Naive B cell (primary cell): ENCODE data around the gene MSANTD3. TPM values are rescaled to one million over a fixed set of nuclear protein-coding genes. Genes with fewer than 3 reads are reported as not detected.

Experiments
- ATAC-seq, 2 donors: fragments of 150-1000 bp; cut with Tn5 transposase; 2 replicates each; pipeline ENCODE4 v1.10.0; 2021; ENCODE audit warnings: low read depth in 2 of 2, mild to moderate bottlenecking in 2 of 2, moderate library complexity in 2 of 2
- DNase-seq: peaks from one replicate; pipeline ENCODE4 v3.0.0; 2022
- H3K27ac Mint-ChIP-seq, 6 donors: one replicate each; pipeline ENCODE4 v1.8.0; 2020 to 2022; ENCODE audit warnings: mild to moderate bottlenecking in 6 of 6, mixed read lengths in 6 of 6, moderate library complexity in 5 of 6, inconsistent platforms in 2 of 6
- H3K27me3 Mint-ChIP-seq, 3 donors: one replicate each; pipeline ENCODE4 v1.8.0; 2021 to 2022; ENCODE audit warnings: mixed read lengths in 3 of 3, mild to moderate bottlenecking in 1 of 3
- H3K36me3 Mint-ChIP-seq, 2 donors: one replicate each; pipeline ENCODE4 v1.8.0; 2020 to 2022; ENCODE audit warnings: mixed read lengths in 2 of 2, inconsistent platforms in 1 of 2, mild to moderate bottlenecking in 1 of 2
- H3K4me1 Mint-ChIP-seq, 3 donors: one replicate each; pipeline ENCODE4 v1.8.0; 2020 to 2022; ENCODE audit warnings: mixed read lengths in 3 of 3, inconsistent platforms in 1 of 3, mild to moderate bottlenecking in 1 of 3, moderate library complexity in 1 of 3
- H3K4me3 Mint-ChIP-seq, 8 donors: one replicate each; pipeline ENCODE4 v1.8.0; 2020 to 2022; ENCODE audit warnings: mild to moderate bottlenecking in 8 of 8, mixed read lengths in 8 of 8, moderate library complexity in 8 of 8, inconsistent platforms in 2 of 8
- H3K9me3 Mint-ChIP-seq, 7 donors: one replicate each; pipeline ENCODE4 v1.8.0; 2020 to 2022; ENCODE audit warnings: mixed read lengths in 7 of 7, mild to moderate bottlenecking in 5 of 7, inconsistent platforms in 2 of 7, moderate library complexity in 1 of 7
- polyA plus RNA-seq, 6 donors: library from polyadenylated mRNA; unstranded; fragments of 300-500 nt; fragmentation: Illumina TruSeq; gene quantifications; one replicate each; pipeline ENCODE4 v1.2.3, GENCODE V29; 2021; ENCODE audit warnings: low read depth in 6 of 6

The MSANTD3 gene
- polyA plus RNA-seq, 6 donors from 2014 or later, result 2.3 to 5.5 (median 4.6) TPM

DNA sequence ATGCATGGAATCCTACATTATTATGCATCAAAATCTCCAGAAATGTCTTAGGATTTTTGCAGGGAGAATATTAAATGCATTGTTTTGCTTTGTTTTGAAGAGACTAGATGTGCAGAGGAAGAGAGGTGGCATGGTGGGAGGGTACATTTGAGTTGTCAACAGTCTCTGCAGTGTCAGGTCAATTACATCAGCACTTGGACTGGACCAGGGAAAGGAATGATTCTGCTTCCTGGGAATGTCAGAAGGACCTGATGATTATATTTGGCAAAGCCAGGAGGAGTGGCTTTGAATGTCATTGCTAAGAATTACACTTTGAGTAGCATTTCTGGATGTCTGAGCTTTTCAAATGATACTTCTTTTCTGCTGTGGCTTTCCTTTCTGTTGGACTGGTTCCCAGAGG lies 28.5 kb downstream of the MSANTD3 start:
- no peaks in the 10 kb centered on the region for H3K27me3 Mint-ChIP-seq
- ATAC-seq (no peak), DNase-seq (no peak)
- H3K4me3 Mint-ChIP-seq, result no peak overlapping the region
- no peaks in the 10 kb centered on the region for H3K4me1 Mint-ChIP-seq
- peaks cover 0 to 3% (median 0%) of the 10 kb centered on the region in 7 donors for H3K9me3 Mint-ChIP-seq
- H3K27ac Mint-ChIP-seq, result no peak overlapping the region
- H3K36me3 Mint-ChIP-seq, result peaks cover 7 to 8% of the 10 kb centered on the region in 2 donors

DNA sequence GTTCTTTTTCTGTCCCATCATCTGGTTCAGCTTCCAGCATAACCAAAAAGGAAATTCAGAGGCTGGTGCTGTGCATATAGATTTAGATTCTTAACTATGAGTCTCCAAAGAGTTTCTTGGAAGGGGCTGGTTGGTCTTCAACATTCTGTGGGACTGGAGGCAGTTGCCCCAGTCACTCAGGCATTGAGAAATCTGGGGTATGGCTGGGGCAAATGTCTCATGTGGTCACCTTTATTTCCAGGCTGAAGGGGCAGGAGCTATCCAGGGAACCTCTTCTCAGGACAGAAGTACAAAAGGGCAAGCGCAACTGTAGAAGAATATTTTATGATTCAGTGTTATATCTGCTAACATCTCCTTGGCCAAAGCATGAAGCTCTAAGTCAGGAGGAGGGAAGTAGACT lies 30.6 kb downstream of the MSANTD3 start:
- no peak for ATAC-seq
- Mint-ChIP-seq H3K9me3 (peaks cover 0 to 3% (median 0%) of the 10 kb centered on the region in 7 donors), H3K4me3 (no peak overlapping the region), H3K27me3 (no peaks in the 10 kb centered on the region), H3K36me3 (peaks cover 0 to 5% of the 10 kb centered on the region in 2 donors), H3K27ac (no peak overlapping the region), H3K4me1 (no peaks in the 10 kb centered on the region)
- DNase-seq, result no peak

DNA sequence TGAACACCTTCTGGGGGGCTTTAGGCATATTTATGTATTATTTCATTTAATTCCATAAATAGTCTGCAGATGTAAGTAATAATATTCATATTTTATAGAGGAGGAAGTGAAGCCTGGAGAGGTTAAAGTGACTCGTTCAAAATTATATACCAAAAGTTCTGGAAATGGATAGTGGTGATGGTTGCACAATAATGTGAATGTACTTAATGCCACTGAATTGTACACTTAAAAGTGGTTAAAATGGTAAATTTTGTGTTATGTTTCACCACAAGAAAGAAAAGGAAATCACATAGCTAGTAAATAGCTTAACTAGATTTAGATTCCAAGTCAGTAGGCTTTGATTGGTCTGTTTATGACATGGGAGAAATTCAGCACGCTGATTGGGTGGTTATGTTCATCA lies 33.0 kb downstream of the MSANTD3 start:
- Mint-ChIP-seq H3K27ac (no peak overlapping the region), H3K9me3 (no peaks in the 10 kb centered on the region), H3K27me3 (peaks cover 0 to 11% (median under 1%) of the 10 kb centered on the region in 3 donors), H3K4me3 (no peak overlapping the region), H3K36me3 (no peaks in the 10 kb centered on the region), H3K4me1 (no peaks in the 10 kb centered on the region)
- ATAC-seq (no peak), DNase-seq (no peak)

DNA sequence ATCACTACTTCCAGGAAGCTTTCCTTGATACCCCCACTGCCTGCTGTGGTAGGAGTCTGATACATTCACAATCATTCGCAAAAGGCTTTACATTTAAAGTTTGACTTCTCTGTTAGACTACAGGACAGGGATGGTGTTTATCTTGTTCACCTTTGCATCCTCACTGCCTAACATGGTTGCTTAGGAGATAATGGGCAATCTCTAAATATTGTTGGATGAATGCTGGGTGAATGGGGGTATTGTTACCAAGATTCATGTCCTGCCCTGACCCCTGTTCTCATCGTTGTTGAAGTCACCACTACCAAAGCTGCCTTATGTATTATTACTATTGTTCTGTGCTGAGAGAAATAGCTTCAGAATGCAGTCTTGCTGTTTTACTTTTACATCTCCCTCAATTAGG lies 38.3 kb downstream of the MSANTD3 start:
- Mint-ChIP-seq H3K4me1 (no peaks in the 10 kb centered on the region), H3K4me3 (no peak overlapping the region), H3K27me3 (peaks cover 7 to 26% (median 7%) of the 10 kb centered on the region in 3 donors), H3K36me3 (no peaks in the 10 kb centered on the region), H3K27ac (no peak overlapping the region), H3K9me3 (no peaks in the 10 kb centered on the region)
- ATAC-seq, result no peak
- no peak for DNase-seq

DNA sequence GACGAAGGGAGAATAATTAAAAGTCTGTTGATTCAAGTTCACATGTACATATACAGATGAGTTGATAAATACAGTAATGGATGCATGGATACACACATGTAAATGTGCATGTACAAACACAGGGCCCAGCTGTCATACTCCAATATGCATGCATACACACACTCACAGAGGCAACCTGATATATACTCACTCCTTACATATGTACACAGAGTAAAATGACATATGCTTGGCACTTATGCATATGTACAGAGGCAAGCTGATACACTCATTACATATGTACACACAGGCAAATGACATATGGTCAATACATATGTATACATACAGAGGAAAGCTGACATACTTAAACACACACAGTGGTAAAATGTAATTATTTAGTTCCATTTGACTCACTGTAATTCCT lies 38.8 kb downstream of the MSANTD3 start:
- DNase-seq (no peak), ATAC-seq (no peak)
- H3K27me3 Mint-ChIP-seq, result peaks cover 7 to 26% (median 12%) of the 10 kb centered on the region in 3 donors
- no peak overlapping the region for H3K27ac Mint-ChIP-seq
- H3K4me1 Mint-ChIP-seq, result no peaks in the 10 kb centered on the region
- H3K9me3 Mint-ChIP-seq, result peaks cover 0 to 1% (median 0%) of the 10 kb centered on the region in 7 donors
- no peak overlapping the region for H3K4me3 Mint-ChIP-seq
- H3K36me3 Mint-ChIP-seq, result no peaks in the 10 kb centered on the region

DNA sequence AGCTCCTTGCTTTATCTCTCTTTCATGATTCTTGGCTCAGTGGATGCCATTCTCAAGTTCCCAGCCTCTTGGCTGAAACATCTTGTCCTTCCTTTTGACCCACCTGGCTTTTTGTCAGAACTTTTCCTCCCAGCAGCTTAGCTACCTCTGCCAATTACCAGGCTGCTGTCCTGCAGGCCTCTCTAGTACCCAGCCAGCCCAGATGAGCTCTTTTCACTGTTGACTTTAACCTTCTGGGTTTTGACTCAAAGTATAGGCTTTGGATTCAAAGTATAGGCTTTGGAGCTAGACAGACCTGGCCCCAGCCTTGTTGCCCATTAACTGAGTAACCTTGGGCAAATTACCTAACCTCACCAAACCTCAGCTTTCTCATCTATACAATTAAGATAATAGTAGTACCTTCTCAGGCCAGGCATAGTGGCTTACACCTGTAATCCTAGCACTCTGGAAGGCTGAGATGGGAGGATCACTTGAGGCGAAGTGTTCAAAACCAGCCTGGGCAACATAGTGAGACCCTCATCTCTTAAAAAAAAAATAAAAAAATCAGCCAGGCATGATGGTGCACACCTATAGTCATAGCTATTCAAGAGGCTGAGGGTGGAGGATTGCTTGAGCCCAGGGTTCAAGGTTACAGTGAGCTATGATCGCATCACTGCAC lies 39.4 kb downstream of the MSANTD3 start:
- no peaks in the 10 kb centered on the region for H3K4me1 Mint-ChIP-seq
- no peak for DNase-seq
- peaks cover 7 to 26% (median 13%) of the 10 kb centered on the region in 3 donors for H3K27me3 Mint-ChIP-seq
- peaks cover 0 to 1% (median 0%) of the 10 kb centered on the region in 7 donors for H3K9me3 Mint-ChIP-seq
- H3K4me3 Mint-ChIP-seq, result no peak overlapping the region
- no peak for ATAC-seq
- H3K36me3 Mint-ChIP-seq, result no peaks in the 10 kb centered on the region
- no peak overlapping the region for H3K27ac Mint-ChIP-seq

DNA sequence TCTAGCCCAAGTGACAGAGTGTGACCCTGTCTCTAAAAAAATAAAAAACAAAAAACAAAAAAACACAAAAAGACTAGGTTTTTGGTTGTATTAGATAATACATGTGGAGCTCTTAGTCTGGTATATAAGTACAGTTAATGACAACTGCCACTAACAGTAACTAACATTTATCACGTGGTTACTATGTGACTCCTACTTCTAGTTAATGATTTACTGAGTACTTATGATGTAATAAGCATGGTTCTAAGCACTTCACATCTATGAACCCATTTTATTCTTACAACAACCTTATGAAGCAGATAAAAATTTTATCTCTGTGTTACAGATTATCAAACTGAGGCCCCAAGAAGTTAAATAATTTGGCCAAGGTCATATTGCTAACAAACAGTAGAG lies 39.9 kb downstream of the MSANTD3 start:
- H3K27me3 Mint-ChIP-seq, result peaks cover 11 to 26% (median 13%) of the 10 kb centered on the region in 3 donors
- H3K27ac Mint-ChIP-seq, result no peak overlapping the region
- no peaks in the 10 kb centered on the region for H3K36me3 Mint-ChIP-seq
- H3K4me3 Mint-ChIP-seq, result no peak overlapping the region
- DNase-seq (no peak), ATAC-seq (no peak)
- H3K4me1 Mint-ChIP-seq, result no peaks in the 10 kb centered on the region
- peaks cover 0 to 1% (median 0%) of the 10 kb centered on the region in 7 donors for H3K9me3 Mint-ChIP-seq

DNA sequence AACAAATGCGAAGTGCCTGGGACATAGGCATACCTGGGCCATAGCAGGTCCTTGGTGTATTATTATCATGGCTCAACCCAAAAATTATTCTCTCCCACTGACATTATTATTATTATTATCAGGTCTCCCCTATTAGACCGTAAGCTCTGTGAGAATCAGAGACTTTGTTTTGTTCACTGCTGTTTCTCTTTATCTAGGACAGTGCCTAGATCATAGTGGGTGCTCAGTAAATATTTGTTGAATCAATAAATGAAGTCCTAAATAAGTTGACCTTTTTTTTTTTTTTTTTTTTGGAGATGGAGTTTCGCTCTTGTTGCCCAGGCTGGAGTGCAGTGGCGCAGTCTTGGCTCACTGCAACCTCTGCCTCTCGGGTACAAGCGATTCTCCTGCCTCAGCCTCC lies 41.1 kb downstream of the MSANTD3 start:
- Mint-ChIP-seq H3K27me3 (peaks cover 20 to 33% (median 21%) of the 10 kb centered on the region in 3 donors), H3K4me1 (peaks cover 0 to 6% (median 0%) of the 10 kb centered on the region in 3 donors), H3K36me3 (no peaks in the 10 kb centered on the region), H3K9me3 (peaks cover 0 to 1% (median 0%) of the 10 kb centered on the region in 7 donors), H3K4me3 (no peak overlapping the region), H3K27ac (no peak overlapping the region)
- DNase-seq, result no peak
- no peak for ATAC-seq

DNA sequence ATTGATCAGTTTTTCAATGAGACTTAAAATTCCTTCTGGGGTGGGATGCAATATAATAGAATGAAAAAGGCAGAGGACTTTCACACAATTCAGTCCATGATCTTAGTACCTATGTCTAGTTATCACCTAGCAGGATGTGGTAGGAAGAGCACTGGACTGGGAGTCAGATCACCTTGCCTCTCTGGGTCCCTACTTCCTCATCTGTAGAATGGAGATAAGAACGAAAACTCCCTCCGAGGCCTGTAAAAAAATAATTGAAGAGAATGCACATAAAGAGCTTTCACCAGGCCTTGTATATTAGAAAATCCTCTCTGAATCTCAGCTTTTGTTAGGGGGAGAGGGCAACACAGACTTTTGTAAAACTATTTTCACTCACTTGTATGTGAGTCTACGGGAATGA lies 45.3 kb downstream of the MSANTD3 start:
- DNase-seq, result no peak
- peak overlapping the region; percentile 52 to 84 (median 76) for H3K4me3 Mint-ChIP-seq
- no peaks in the 10 kb centered on the region for H3K36me3 Mint-ChIP-seq
- peaks cover 7 to 15% (median 8%) of the 10 kb centered on the region in 3 donors for H3K4me1 Mint-ChIP-seq
- no peak for ATAC-seq
- peaks cover 34 to 39% (median 38%) of the 10 kb centered on the region in 3 donors for H3K27me3 Mint-ChIP-seq
- H3K27ac Mint-ChIP-seq, result peak overlapping the region in 1 of 6 donors; percentile 29
- H3K9me3 Mint-ChIP-seq, result peaks cover 0 to 1% (median 0%) of the 10 kb centered on the region in 7 donors

DNA sequence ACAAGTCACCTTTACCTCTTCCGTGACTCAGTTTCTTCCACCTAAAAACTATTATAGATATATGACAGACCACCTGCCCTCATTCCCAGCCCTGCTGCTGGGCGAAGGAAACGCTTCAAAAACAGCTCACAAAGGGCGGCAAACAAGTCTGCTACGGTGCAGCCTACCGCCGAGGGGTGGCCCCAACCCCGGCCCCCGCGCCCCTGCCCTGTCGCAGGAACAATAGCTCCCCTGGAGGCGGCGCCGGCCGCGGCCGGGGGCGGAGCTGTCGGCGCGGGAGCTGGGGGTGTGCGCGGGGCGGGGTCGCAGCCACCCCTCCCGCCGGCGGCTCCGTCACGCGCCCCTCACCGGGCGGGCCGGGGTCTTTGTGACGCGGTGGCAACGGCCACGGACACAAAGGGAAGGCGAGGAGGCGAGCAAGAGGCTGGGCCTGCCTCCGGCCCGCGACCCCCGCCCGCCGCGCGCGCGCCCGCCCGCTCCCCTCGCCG lies 45.9 kb downstream of the MSANTD3 start, which contains the start of gene TMEFF1:
TMEFF1 (plus strand) TSS at position 362 of the 488 bp plus-strand sequence. CDS start 396 bp downstream, outside the sequence.
- peak; percentile 77 to 78 for ATAC-seq
- Mint-ChIP-seq H3K4me3 (peak within 1 kb of the TSS; percentile 59 to 92 (median 82)), H3K9me3 (peaks cover 0 to 1% (median 0%) of the 10 kb centered on the region in 7 donors), H3K27me3 (peaks cover 36 to 42% (median 38%) of the 10 kb centered on the region in 3 donors), H3K27ac (peak within 1 kb of the TSS in 1 of 6 donors; percentile 29), H3K4me1 (peaks cover 7 to 15% (median 8%) of the 10 kb centered on the region in 3 donors), H3K36me3 (no peaks in the 10 kb centered on the region)
- peak; percentile 42 for DNase-seq

DNA sequence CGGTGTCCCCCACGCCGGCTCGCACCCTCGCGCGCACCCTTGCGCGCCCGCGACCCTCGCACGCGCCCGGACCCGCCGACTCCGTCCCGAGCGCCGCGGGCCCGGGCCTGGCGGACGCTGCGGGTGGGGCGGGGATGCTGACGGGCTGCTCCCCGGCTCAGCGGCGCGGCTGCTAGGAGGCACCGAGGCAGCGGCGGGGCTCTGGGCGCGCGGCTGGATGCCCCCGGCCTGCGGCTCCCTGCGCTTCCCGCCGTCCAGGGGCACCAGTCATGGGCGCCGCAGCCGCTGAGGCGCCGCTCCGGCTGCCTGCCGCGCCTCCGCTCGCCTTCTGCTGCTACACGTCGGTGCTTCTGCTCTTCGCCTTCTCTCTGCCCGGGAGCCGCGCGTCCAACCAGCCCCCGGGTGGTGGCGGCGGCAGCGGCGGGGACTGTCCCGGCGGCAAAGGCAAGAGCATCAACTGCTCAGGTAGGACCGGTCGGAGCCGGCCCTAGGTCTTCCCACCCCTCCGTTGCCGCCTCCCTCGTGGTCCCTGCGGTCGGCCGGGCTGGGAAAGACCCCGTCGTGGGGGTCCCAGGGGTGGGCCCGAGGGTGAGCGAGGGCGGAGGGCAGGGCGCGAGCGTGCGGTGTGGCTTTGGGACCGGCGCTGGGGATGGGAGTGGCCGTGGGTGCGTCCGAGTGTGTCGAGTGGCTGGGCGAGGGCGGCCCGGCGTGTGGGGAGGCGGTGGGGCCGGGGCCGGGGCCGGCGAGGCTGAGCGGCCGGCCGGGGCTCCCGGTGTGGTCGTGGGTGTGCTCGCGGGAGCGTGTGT lies 46.5 kb downstream of the MSANTD3 start:
- ATAC-seq (peak; percentile 71 to 72), DNase-seq (peak; percentile 44)
- H3K27me3 Mint-ChIP-seq, result peaks cover 38 to 46% (median 38%) of the 10 kb centered on the region in 3 donors

DNA sequence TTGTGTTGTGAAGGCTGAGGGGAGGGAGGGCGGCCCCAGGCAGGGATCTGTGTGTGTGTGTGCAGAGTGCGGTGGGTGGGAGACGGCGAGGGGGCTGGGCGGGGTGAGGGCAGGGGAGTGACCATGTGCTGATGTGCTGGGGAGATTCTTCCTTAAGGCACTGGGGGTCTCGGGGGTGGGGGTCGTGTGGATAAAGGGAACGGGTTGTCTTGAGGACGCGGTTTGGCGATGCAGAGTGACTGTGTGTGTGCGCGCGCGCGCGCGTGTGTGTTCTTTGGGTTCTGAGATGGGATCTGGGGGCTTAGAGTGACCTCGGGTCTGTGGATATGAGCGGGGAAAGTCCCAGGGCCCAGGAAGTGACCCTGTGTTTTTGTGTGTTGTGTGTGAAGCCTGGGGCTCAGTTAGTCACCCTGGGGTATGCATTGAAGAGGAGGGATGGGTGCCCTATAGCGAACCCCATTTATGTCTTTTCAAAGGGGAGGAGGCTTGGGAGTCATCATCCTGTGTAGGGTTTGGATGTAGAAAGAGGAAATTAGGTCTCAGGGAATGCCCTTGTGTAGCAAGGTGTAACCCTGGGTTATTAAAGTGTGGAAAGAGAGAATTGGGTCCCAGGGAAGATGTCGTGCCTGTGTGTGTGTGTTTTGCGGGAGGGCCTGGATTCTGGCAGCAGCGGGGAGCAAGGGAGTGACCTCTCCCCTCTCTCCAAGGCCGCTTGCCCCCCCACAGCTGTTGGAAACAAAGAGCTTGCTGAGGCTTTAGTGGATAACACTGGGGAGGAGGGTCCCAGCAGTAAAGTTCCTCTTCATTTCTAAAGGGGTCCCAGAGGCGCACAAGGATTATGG lies 47.4 kb downstream of the MSANTD3 start:
- peaks cover 0 to 8% (median 0%) of the 10 kb centered on the region in 7 donors for H3K9me3 Mint-ChIP-seq
- H3K27ac Mint-ChIP-seq, result peak overlapping the region in 1 of 6 donors; percentile 73
- H3K4me1 Mint-ChIP-seq, result peaks cover 7 to 15% (median 8%) of the 10 kb centered on the region in 3 donors
- ATAC-seq (peak; percentile 22 to 34), DNase-seq (no peak)
- H3K4me3 Mint-ChIP-seq, result peak overlapping the region; percentile 59 to 92 (median 82)
- H3K27me3 Mint-ChIP-seq, result peaks cover 30 to 46% (median 41%) of the 10 kb centered on the region in 3 donors
- H3K36me3 Mint-ChIP-seq, result no peaks in the 10 kb centered on the region

More for the DNA sequence above, 46.5 kb downstream of the MSANTD3 start:
- peaks cover 7 to 15% (median 8%) of the 10 kb centered on the region in 3 donors for H3K4me1 Mint-ChIP-seq
- H3K4me3 Mint-ChIP-seq, result peak overlapping the region; percentile 59 to 92 (median 82)
- no peak overlapping the region for H3K27ac Mint-ChIP-seq
- no peaks in the 10 kb centered on the region for H3K36me3 Mint-ChIP-seq
- peaks cover 0 to 1% (median 0%) of the 10 kb centered on the region in 7 donors for H3K9me3 Mint-ChIP-seq

DNA sequence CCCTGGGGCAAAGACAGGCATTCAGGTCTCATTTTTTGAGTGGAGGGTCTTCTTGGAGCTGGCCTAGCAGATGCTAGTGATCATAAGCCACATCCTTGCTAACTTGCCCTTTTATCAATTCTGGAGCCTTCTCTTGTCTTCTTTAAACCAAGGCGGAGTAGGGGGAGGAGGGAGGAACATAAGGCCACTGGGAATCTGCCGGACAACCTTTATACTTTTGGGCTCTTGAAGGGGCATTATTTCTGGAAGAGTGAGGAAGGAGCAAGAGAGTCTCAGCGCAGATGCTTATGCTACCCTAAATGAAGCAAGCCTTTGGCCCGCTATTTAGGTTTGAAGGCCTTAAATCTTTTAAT lies 48.0 kb downstream of the MSANTD3 start:
- no peak overlapping the region for H3K27ac Mint-ChIP-seq
- peaks cover 27 to 46% (median 39%) of the 10 kb centered on the region in 3 donors for H3K27me3 Mint-ChIP-seq
- DNase-seq (no peak), ATAC-seq (no peak)
- peaks cover 0 to 14% (median 0%) of the 10 kb centered on the region in 7 donors for H3K9me3 Mint-ChIP-seq
- H3K36me3 Mint-ChIP-seq, result no peaks in the 10 kb centered on the region
- peak overlapping the region in 5 of 8 donors; percentile 3 to 92 (median 81) for H3K4me3 Mint-ChIP-seq
- H3K4me1 Mint-ChIP-seq, result peaks cover 7 to 15% (median 8%) of the 10 kb centered on the region in 3 donors
